ENCODE results near the gene NTN1. TPM values are rescaled to one million over a fixed set of nuclear protein-coding genes. Genes with fewer than 3 reads are reported as not detected.
A peak's percentile ranks its signal among the peaks of the same experiment; 100 is the strongest.
"Not testable (repeated sequence)": the region's sequence is repeated elsewhere in the genome, so short reads cannot be mapped to it uniquely, and the experiment has no call there.

Gene NTN1
- total RNA-seq, 4 donors from 2014 or later = 3.6 to 20.6 (median 7.2) TPM

- H3K4me1 ChIP-seq = peaks cover 10 to 22% (median 11%) of the 10 kb centered on the region in 4 donors
- H3K36me3 ChIP-seq = no peaks in the 10 kb centered on the region
- H3K4me3 ChIP-seq = no peak overlapping the region
- peak overlapping the region in 2 of 4 donors; percentile 21 to 56 for H3K27ac ChIP-seq
- TF ChIP-seq CTCF (IDR thresholded peaks at IDR 0.05) = no peak
- no peak for TF ChIP-seq POLR2AphosphoS5 (IDR thresholded peaks at IDR 0.05)
- no peak for TF ChIP-seq POLR2A (IDR thresholded peaks at IDR 0.05)
- TF ChIP-seq EP300 (IDR thresholded peaks at IDR 0.05; ENCODE audit: low read depth) = no peak
- H3K27me3 ChIP-seq = no peaks in the 10 kb centered on the region
- H3K9me3 ChIP-seq = no peaks in the 10 kb centered on the region
- DNase-seq = no peak
- in situ Hi-C loops (cut with MboI; ENCODE audit: low pct_ligation_motif_present in 1 of 4, low pct_unique_long_range_greater_than_20kb in 1 of 4, low sequenced_read_pairs in 3 of 4) (no loop called here), intact Hi-C loops (cut with DNase I; ENCODE audit: low total_unique reads) (no loop called here)
- 46 to 47% methylated on average over 9 to 19 of the region's 19 CpGs for WGBS, 2 donors (ENCODE audit: low coverage in 1 of 2)
Observed at GRCh38 chr17:9256751-9257629, 235.7 kb downstream of the NTN1 start.

- H3K27me3 ChIP-seq; in situ Hi-C loops (cut with MboI; ENCODE audit: low pct_ligation_motif_present in 1 of 4, low pct_unique_long_range_greater_than_20kb in 1 of 4, low sequenced_read_pairs in 3 of 4); intact Hi-C loops (cut with DNase I; ENCODE audit: low total_unique reads); H3K36me3 ChIP-seq; H3K4me3 ChIP-seq; H3K9me3 ChIP-seq; DNase-seq: not testable (repeated sequence)
- H3K27ac ChIP-seq = peak overlapping the region in 2 of 4 donors; percentile 21 to 56
- H3K4me1 ChIP-seq = peaks cover 10 to 22% (median 11%) of the 10 kb centered on the region in 4 donors
- 92 to 94% methylated on average over 3 to 9 of the region's 9 CpGs for WGBS, 2 donors (ENCODE audit: low coverage in 1 of 2)
Observed at GRCh38 chr17:9257630-9257965, 236.3 kb downstream of the NTN1 start.

GRCh38 chr17:9258115-9259015 lies 237.1 kb downstream of the NTN1 start:
- H3K27me3 ChIP-seq = no peaks in the 10 kb centered on the region
- no peaks in the 10 kb centered on the region for H3K36me3 ChIP-seq
- peaks cover 10 to 22% (median 11%) of the 10 kb centered on the region in 4 donors for H3K4me1 ChIP-seq
- H3K4me3 ChIP-seq = no peak overlapping the region
- H3K9me3 ChIP-seq = no peaks in the 10 kb centered on the region
- H3K27ac ChIP-seq = no peak overlapping the region
- intact Hi-C loops (cut with DNase I; ENCODE audit: low total_unique reads) = no loop called here
- in situ Hi-C loops (cut with MboI; ENCODE audit: low pct_ligation_motif_present in 1 of 4, low pct_unique_long_range_greater_than_20kb in 1 of 4, low sequenced_read_pairs in 3 of 4) = no loop called here
- WGBS, 2 donors (ENCODE audit: low coverage in 1 of 2) = 67 to 86% methylated on average over 7 to 15 of the region's 15 CpGs
- DNase-seq = no peak
- TF ChIP-seq POLR2A (IDR thresholded peaks at IDR 0.05) (no peak), POLR2AphosphoS5 (IDR thresholded peaks at IDR 0.05) (no peak), EP300 (IDR thresholded peaks at IDR 0.05; ENCODE audit: low read depth) (no peak), CTCF (IDR thresholded peaks at IDR 0.05) (no peak)

GRCh38 chr17:9259419-9259818 lies 238.1 kb downstream of the NTN1 start:
- no peaks in the 10 kb centered on the region for H3K27me3 ChIP-seq
- H3K27ac ChIP-seq = no peak overlapping the region
- H3K4me3 ChIP-seq = no peak overlapping the region
- no peak for DNase-seq
- peaks cover 10 to 22% (median 11%) of the 10 kb centered on the region in 4 donors for H3K4me1 ChIP-seq
- H3K9me3 ChIP-seq = no peaks in the 10 kb centered on the region
- in situ Hi-C loops (cut with MboI; ENCODE audit: low pct_ligation_motif_present in 1 of 4, low pct_unique_long_range_greater_than_20kb in 1 of 4, low sequenced_read_pairs in 3 of 4) (no loop called here), intact Hi-C loops (cut with DNase I; ENCODE audit: low total_unique reads) (no loop called here)
- 77 to 100% methylated on average over 2 to 10 of the region's 10 CpGs for WGBS, 2 donors (ENCODE audit: low coverage in 1 of 2)
- TF ChIP-seq POLR2AphosphoS5 (IDR thresholded peaks at IDR 0.05) (no peak), EP300 (IDR thresholded peaks at IDR 0.05; ENCODE audit: low read depth) (no peak), POLR2A (IDR thresholded peaks at IDR 0.05) (no peak), CTCF (IDR thresholded peaks at IDR 0.05) (no peak)
- H3K36me3 ChIP-seq = no peaks in the 10 kb centered on the region
